ENCODE results near the gene CNTNAP2. TPM values are rescaled to one million over a fixed set of nuclear protein-coding genes. Genes with fewer than 3 reads are reported as not detected.

The CNTNAP2 gene
- total RNA-seq, 1 donor from 2014 or later, result 4.2 TPM

DNA sequence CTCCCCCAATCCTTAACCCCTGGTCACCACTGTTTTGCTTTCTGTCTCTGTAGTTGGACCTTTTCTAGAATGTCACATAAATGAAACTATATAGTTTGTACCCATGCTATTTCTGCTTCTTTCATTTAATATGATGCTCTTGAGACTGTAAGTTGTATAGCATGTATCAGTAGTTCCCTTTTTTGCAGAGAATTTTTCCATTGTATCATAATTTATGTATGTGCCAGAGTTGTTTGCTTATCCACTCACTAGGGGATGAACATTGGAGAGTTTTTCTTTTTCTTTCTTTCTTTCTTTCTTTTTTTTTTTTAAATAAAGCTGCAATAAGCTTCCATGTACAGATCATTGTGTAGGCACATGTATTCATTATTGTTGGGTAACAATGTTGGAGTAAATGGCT, 544.8 kb downstream of the CNTNAP2 start:
- Mint-ChIP-seq H3K36me3 (peaks cover under 1% of the 10 kb centered on the region), H3K4me3 (no peak overlapping the region), H3K4me1 (peaks cover 38% of the 10 kb centered on the region), H3K27me3 (ENCODE audit: low read depth) (peaks cover 8% of the 10 kb centered on the region), H3K27ac (no peak overlapping the region), H3K9me3 (peaks cover 6% of the 10 kb centered on the region)
- TF ChIP-seq, protein P1, sequence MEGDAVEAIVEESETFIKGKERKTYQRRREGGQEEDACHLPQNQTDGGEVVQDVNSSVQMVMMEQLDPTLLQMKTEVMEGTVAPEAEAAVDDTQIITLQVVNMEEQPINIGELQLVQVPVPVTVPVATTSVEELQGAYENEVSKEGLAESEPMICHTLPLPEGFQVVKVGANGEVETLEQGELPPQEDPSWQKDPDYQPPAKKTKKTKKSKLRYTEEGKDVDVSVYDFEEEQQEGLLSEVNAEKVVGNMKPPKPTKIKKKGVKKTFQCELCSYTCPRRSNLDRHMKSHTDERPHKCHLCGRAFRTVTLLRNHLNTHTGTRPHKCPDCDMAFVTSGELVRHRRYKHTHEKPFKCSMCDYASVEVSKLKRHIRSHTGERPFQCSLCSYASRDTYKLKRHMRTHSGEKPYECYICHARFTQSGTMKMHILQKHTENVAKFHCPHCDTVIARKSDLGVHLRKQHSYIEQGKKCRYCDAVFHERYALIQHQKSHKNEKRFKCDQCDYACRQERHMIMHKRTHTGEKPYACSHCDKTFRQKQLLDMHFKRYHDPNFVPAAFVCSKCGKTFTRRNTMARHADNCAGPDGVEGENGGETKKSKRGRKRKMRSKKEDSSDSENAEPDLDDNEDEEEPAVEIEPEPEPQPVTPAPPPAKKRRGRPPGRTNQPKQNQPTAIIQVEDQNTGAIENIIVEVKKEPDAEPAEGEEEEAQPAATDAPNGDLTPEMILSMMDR (IDR thresholded peaks at IDR 0.05; ENCODE audit: unreplicated experiment), result no peak
- DNase-seq (ENCODE audit: low spot score in 2 of 2, unreplicated experiment in 2 of 2), result no peak

DNA sequence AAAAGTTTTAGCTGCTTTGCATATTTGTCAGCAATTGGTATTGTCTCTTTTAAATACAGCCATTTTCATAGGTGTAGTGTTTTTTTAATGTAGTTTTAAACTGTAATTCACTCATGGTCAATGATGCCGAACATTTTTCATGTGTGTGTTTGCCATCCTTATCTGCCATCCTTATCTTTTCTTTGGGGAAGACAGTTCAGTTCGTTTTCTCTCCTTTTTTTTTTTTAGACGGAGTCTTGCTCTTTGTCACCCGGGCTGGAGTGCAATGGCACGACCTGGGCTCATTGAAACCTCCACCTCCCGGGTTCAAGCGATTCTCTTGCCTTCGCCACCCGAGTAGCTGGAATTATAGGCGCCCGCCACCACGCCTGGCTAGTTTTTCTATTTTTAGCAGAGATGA, 545.3 kb downstream of the CNTNAP2 start:
- Mint-ChIP-seq H3K9me3 (peaks cover 11% of the 10 kb centered on the region), H3K36me3 (peaks cover 5% of the 10 kb centered on the region), H3K27ac (no peak overlapping the region), H3K4me3 (no peak overlapping the region), H3K4me1 (peaks cover 33% of the 10 kb centered on the region), H3K27me3 (ENCODE audit: low read depth) (peaks cover 8% of the 10 kb centered on the region)
- no peak for DNase-seq (ENCODE audit: low spot score in 2 of 2, unreplicated experiment in 2 of 2)
- TF ChIP-seq, protein P1 (IDR thresholded peaks at IDR 0.05; ENCODE audit: unreplicated experiment), result no peak

DNA sequence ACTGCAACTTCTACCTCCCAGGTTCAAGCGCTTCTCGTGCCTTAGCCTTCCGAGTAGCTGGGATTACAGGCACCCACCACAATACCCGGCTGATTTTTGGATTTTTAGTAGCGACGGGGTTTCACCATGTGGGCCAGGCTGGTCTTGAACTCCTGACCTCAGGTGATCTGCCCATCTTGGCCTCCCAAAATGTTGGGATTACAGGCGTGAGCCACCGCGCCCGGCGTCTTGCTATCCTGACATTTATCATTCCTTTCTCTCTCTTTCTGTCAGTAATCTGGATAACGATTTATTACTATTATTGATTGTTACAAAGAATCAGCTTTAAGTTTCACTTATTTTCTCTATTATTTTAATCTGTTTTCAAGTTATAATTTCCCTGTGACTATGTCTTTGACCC, 548.4 kb downstream of the CNTNAP2 start:
- H3K27ac Mint-ChIP-seq, result no peak overlapping the region
- peaks cover 8% of the 10 kb centered on the region for H3K36me3 Mint-ChIP-seq
- peaks cover 15% of the 10 kb centered on the region for H3K4me1 Mint-ChIP-seq
- H3K9me3 Mint-ChIP-seq, result peaks cover 19% of the 10 kb centered on the region
- DNase-seq (ENCODE audit: low spot score in 2 of 2, unreplicated experiment in 2 of 2), result no peak
- no peak overlapping the region for H3K4me3 Mint-ChIP-seq
- TF ChIP-seq, protein P1 (IDR thresholded peaks at IDR 0.05; ENCODE audit: unreplicated experiment), result no peak
- H3K27me3 Mint-ChIP-seq (ENCODE audit: low read depth), result no peaks in the 10 kb centered on the region

DNA sequence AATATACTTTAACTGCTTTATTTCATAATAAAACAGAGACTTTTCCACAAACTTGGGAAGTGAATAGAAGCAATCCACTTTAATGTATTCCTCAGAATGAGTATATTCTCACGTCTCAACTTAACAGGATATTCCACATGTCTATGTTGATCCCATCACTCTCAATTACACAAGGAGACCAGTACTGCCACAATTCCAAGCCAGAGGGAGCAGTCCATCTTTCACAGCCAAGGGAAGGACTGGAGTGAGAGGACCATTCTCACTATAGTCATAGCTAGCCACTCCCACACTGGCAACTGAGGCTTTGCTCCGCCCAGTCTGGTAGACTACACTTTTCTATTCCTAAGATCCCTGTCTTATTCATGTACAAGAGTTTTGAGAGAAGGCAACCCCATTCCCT, 553.9 kb downstream of the CNTNAP2 start:
- TF ChIP-seq, protein P1 (IDR thresholded peaks at IDR 0.05; ENCODE audit: unreplicated experiment), result no peak

DNA sequence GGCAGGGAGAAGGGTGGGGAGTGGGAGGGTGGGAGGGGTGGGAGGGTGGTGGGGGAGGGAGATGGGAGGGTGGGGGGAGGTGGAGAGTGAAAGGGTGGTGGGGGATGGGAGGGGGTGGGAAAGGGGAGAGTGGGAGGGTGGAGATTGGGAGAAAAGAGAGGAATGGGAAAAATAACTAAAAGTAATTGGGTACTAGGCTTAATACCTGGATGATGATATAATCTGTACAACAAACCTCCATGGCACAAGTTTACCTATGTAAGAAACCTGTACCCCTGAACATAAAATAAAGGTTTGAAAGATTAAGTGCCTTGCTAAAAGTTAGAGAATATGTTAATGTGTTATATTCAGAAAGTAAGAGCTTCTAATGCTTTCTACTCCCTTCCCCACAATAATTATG, 564.9 kb downstream of the CNTNAP2 start:
- H3K27ac Mint-ChIP-seq, result no peak overlapping the region
- TF ChIP-seq, protein P1 (IDR thresholded peaks at IDR 0.05; ENCODE audit: unreplicated experiment), result no peak
- peaks cover 3% of the 10 kb centered on the region for H3K4me1 Mint-ChIP-seq
- no peak for DNase-seq (ENCODE audit: low spot score in 2 of 2, unreplicated experiment in 2 of 2)
- H3K36me3 Mint-ChIP-seq, result no peaks in the 10 kb centered on the region
- H3K9me3 Mint-ChIP-seq, result peaks cover 7% of the 10 kb centered on the region
- H3K27me3 Mint-ChIP-seq (ENCODE audit: low read depth), result no peaks in the 10 kb centered on the region
- no peak overlapping the region for H3K4me3 Mint-ChIP-seq

More for the DNA sequence above, 553.9 kb downstream of the CNTNAP2 start:
- Mint-ChIP-seq H3K27ac (no peak overlapping the region), H3K9me3 (peaks cover 23% of the 10 kb centered on the region), H3K36me3 (peaks cover 8% of the 10 kb centered on the region), H3K4me3 (no peak overlapping the region), H3K27me3 (ENCODE audit: low read depth) (no peaks in the 10 kb centered on the region), H3K4me1 (no peaks in the 10 kb centered on the region)
- no peak for DNase-seq (ENCODE audit: low spot score in 2 of 2, unreplicated experiment in 2 of 2)

DNA sequence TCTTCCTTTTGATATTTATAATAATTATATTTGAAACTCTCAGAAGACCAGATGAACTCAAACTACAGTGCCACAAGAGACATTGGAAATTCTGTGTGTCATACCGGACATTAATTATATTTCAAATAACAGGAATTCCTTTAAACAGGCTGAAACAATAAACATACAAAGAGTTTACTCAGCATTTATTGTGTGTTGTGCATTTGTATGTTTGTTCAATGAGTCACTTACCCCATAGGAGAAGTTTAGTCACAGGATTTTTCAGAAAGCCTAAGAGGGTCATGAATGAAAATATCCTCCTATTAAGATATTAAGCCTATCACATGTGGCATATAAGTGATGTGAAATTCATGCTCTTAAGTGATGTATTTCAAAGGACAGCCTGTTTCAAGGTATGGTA, 566.8 kb downstream of the CNTNAP2 start:
- no peaks in the 10 kb centered on the region for H3K27me3 Mint-ChIP-seq (ENCODE audit: low read depth)
- no peak for DNase-seq (ENCODE audit: low spot score in 2 of 2, unreplicated experiment in 2 of 2)
- no peaks in the 10 kb centered on the region for H3K9me3 Mint-ChIP-seq
- H3K4me3 Mint-ChIP-seq, result no peak overlapping the region
- H3K36me3 Mint-ChIP-seq, result no peaks in the 10 kb centered on the region
- TF ChIP-seq, protein P1 (IDR thresholded peaks at IDR 0.05; ENCODE audit: unreplicated experiment), result no peak
- no peaks in the 10 kb centered on the region for H3K4me1 Mint-ChIP-seq
- no peak overlapping the region for H3K27ac Mint-ChIP-seq
